Liver (tissue), 5 donors: ENCODE results near the gene OR6K6. TPM values are rescaled to one million over a fixed set of nuclear protein-coding genes. Genes with fewer than 3 reads are reported as not detected.

Experiments
- polyA plus RNA-seq, 2 donors: library from polyadenylated mRNA; stranded (reverse) in 1 of 2; unstranded in 1 of 2; fragments of 200-250 nt in 1 of 2; fragments of >200 nt in 1 of 2; fragmentation: Nextera tagmentation in 1 of 2; extraction: Ambion mirVana in 1 of 2; gene quantifications; one replicate each; pipeline versions ENCODE4 v1.2.1 to v1.2.3, GENCODE V29; 2013 to 2015
- small RNA-seq: library from RNA; depleted of rRNA; stranded (forward); fragments of <200 nt; gene quantifications from one replicate; pipeline ENCODE3, GENCODE V24; 2014
- total RNA-seq, 2 donors: library from RNA; depleted of rRNA; stranded (reverse); fragments of >200 nt; gene quantifications; one replicate each; pipeline ENCODE4 v1.2.3, GENCODE V29; 2014
- donor health status: healthy.
- donor health status: healthy.
- donor health status: healthy.

The OR6K6 gene
- total and polyA plus RNA-seq, 4 donors = not detected

Small RNA genes within 50 kb of the gene (small RNA-seq; reads per million reads assigned to genes)
- not detected for gene OR2AQ1P

Other genes starting within 250 kb of the OR6K6 start
- gene OR6Y1, start 200.3 kb upstream of the OR6K6 start, total RNA-seq = not detected
- not detected for gene OR6Y1, start 200.3 kb upstream of the OR6K6 start, polyA plus RNA-seq
- not detected for gene OR6P1, start 184.1 kb upstream of the OR6K6 start, total RNA-seq
- gene OR6P1, start 184.1 kb upstream of the OR6K6 start, polyA plus RNA-seq = not detected
- not detected for gene OR10X1, start 174.8 kb upstream of the OR6K6 start, total RNA-seq
- gene OR10X1, start 174.8 kb upstream of the OR6K6 start, polyA plus RNA-seq = not detected
- not detected for gene OR10Z1, start 149.5 kb upstream of the OR6K6 start, total RNA-seq
- gene OR10Z1, start 149.5 kb upstream of the OR6K6 start, polyA plus RNA-seq = not detected
- gene SPTA1, start 68.0 kb upstream of the OR6K6 start, total RNA-seq = 100 to 1,000 TPM in 1 of 2 donors, under 1 TPM in 1; 0.08 to 542 TPM
- under 1 TPM in 1 of 2 donors, not detected in 1; 0.08 TPM for gene SPTA1, start 68.0 kb upstream of the OR6K6 start, polyA plus RNA-seq
- gene OR6K2, start 54.1 kb upstream of the OR6K6 start, total RNA-seq = not detected
- gene OR6K2, start 54.1 kb upstream of the OR6K6 start, polyA plus RNA-seq = not detected
- gene OR6K3, start 34.0 kb upstream of the OR6K6 start, total RNA-seq = under 1 TPM in 1 of 2 donors, not detected in 1; 0.19 TPM
- not detected for gene OR6K3, start 34.0 kb upstream of the OR6K6 start, polyA plus RNA-seq
- gene OR6N1, start 17.5 kb downstream of the OR6K6 start, total RNA-seq = not detected
- not detected for gene OR6N1, start 17.5 kb downstream of the OR6K6 start, polyA plus RNA-seq
- not detected for gene OR6N2, start 26.5 kb downstream of the OR6K6 start, total RNA-seq
- gene OR6N2, start 26.5 kb downstream of the OR6K6 start, polyA plus RNA-seq = not detected
- 10 to 100 TPM in 1 of 2 donors, 1 to 10 TPM in 1; 4.9 to 16.6 TPM for gene MNDA, start 76.6 kb downstream of the OR6K6 start, total RNA-seq
- 1 to 10 TPM; 3.7 to 3.8 TPM for gene MNDA, start 76.6 kb downstream of the OR6K6 start, polyA plus RNA-seq
- gene PYHIN1, start 176.8 kb downstream of the OR6K6 start, total RNA-seq = 1 to 10 TPM in 1 of 2 donors, under 1 TPM in 1; 0.61 to 1.3 TPM
- under 1 TPM; 0.32 to 0.88 TPM for gene PYHIN1, start 176.8 kb downstream of the OR6K6 start, polyA plus RNA-seq